ENCODE data around the gene CELF2. TPM values are rescaled to one million over a fixed set of nuclear protein-coding genes. Genes with fewer than 3 reads are reported as not detected.

Gene CELF2
- total RNA-seq, 1 donor from 2014 or later, result 27.5 TPM

DNA sequence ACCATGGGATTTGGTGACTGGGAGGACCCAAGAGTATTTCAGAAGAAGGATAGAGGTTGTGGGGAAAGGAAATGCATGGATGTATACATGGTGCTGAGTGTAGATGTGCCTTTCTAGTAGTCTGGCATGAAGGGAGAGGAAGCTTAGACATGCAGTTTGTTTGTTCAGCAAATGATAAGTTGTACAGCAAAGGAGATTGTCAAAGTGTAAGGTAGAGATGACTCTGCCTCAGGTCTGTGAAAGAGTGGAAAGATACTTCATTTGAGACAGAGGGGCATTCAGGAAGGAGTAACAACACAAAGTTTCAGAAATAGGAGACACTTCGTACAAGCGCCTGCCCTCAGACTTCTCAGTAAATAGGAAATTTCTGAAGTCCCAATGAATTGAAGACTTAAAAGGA lies 152.3 kb downstream of the CELF2 start:
- H3K27ac Mint-ChIP-seq (ENCODE audit: unreplicated experiment), result no peak overlapping the region
- no peaks in the 10 kb centered on the region for H3K36me3 Mint-ChIP-seq (ENCODE audit: low read depth, unreplicated experiment)
- peaks cover 10% of the 10 kb centered on the region for H3K27me3 Mint-ChIP-seq (ENCODE audit: unreplicated experiment)
- DNase-seq (ENCODE audit: low spot score), result no peak
- no peak overlapping the region for H3K4me3 Mint-ChIP-seq (ENCODE audit: unreplicated experiment)
- TF ChIP-seq, protein P1, sequence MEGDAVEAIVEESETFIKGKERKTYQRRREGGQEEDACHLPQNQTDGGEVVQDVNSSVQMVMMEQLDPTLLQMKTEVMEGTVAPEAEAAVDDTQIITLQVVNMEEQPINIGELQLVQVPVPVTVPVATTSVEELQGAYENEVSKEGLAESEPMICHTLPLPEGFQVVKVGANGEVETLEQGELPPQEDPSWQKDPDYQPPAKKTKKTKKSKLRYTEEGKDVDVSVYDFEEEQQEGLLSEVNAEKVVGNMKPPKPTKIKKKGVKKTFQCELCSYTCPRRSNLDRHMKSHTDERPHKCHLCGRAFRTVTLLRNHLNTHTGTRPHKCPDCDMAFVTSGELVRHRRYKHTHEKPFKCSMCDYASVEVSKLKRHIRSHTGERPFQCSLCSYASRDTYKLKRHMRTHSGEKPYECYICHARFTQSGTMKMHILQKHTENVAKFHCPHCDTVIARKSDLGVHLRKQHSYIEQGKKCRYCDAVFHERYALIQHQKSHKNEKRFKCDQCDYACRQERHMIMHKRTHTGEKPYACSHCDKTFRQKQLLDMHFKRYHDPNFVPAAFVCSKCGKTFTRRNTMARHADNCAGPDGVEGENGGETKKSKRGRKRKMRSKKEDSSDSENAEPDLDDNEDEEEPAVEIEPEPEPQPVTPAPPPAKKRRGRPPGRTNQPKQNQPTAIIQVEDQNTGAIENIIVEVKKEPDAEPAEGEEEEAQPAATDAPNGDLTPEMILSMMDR (IDR thresholded peaks at IDR 0.05; ENCODE audit: unreplicated experiment), result no peak
- peaks cover 31% of the 10 kb centered on the region for H3K4me1 Mint-ChIP-seq (ENCODE audit: unreplicated experiment)
- H3K9me3 Mint-ChIP-seq (ENCODE audit: unreplicated experiment), result no peaks in the 10 kb centered on the region

DNA sequence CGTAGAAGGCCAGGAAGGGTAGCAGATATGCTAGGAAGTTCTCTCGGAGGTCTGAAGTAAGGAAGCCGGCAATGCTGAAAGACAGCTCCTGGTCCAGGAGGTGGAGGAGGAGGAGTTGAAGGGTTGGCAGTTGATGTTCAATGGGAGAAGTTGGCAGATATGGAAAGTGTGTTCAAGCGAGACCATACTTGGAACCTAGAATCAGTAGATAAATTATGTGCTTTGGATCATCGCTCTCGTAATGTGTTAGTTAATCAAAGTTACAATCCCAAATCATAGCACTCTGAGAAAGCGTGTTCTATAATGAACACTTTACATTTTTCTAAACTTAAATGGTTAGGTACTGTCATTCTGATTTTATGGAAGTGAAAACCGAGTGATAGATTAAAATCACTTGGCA lies 152.9 kb downstream of the CELF2 start:
- TF ChIP-seq, protein P1 (IDR thresholded peaks at IDR 0.05; ENCODE audit: unreplicated experiment), result no peak
- Mint-ChIP-seq H3K4me3 (ENCODE audit: unreplicated experiment) (no peak overlapping the region), H3K4me1 (ENCODE audit: unreplicated experiment) (peaks cover 29% of the 10 kb centered on the region), H3K27ac (ENCODE audit: unreplicated experiment) (no peak overlapping the region), H3K27me3 (ENCODE audit: unreplicated experiment) (peaks cover 10% of the 10 kb centered on the region), H3K36me3 (ENCODE audit: low read depth, unreplicated experiment) (no peaks in the 10 kb centered on the region), H3K9me3 (ENCODE audit: unreplicated experiment) (no peaks in the 10 kb centered on the region)
- DNase-seq (ENCODE audit: low spot score), result no peak

DNA sequence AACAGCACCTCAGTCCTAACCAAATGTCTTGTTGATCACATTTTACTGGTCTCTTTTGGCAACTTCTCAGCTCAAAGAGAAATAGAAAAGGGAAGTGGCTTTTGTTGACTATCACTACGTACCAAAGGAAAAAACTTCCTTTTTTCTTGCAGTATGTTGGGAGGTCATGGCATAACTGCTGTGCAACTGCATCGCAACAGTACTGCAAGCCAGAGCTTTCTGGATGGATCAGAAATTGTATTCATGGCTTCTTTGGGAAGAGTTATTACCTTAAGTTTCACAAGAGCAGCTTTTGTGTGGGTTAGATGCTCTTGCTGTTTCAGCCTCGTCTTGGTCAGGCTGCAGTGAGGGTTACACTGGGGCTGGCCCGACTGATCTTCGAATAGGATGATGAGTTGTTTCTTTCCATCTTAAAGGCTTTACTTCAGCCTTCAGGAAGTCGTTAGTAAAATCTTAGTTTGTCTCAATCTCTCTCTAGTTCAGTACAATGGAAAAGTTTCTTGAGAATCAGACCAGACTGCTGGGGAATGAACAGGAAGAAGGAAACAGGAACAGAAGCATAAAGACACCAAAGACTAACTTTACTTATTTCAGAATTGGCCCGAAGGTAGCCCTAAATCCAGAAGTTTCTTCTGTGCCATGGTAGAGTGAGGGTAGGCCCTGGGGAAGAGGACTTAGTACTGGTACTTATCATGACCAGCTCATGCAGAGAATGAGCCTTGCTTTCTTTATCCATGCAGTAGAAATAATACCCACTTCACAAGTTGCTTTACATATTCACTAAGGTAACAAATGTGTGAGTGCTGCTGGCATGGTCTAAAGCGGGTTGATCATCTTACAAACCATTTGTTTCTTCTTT lies 153.6 kb downstream of the CELF2 start:
- Mint-ChIP-seq H3K27ac (ENCODE audit: unreplicated experiment) (no peak overlapping the region), H3K27me3 (ENCODE audit: unreplicated experiment) (peaks cover 7% of the 10 kb centered on the region), H3K36me3 (ENCODE audit: low read depth, unreplicated experiment) (no peaks in the 10 kb centered on the region), H3K4me1 (ENCODE audit: unreplicated experiment) (peaks cover 25% of the 10 kb centered on the region), H3K9me3 (ENCODE audit: unreplicated experiment) (no peaks in the 10 kb centered on the region), H3K4me3 (ENCODE audit: unreplicated experiment) (no peak overlapping the region)
- TF ChIP-seq, protein P1 (IDR thresholded peaks at IDR 0.05; ENCODE audit: unreplicated experiment), result no peak
- DNase-seq (ENCODE audit: low spot score), result no peak

DNA sequence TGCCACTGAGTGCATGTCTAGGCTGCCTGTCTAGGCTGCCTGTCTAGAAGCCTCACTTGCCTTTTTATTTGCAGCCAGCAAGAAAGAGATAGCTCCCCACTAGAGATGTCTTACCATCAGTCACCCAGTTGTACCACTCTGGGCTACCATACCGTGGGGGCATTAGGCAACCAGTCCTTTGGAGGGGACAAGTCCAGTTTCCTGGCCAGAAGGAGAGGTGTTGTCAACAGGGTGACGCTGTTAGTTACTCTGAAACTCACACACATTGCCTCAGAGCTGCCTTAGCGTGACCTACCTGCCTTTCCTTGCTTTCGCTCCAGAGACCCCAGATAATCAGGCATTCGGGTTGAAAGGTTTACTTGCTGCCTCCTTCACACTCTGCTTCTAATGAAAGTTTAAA lies 155.4 kb downstream of the CELF2 start:
- H3K4me1 Mint-ChIP-seq (ENCODE audit: unreplicated experiment), result peaks cover 30% of the 10 kb centered on the region

DNA sequence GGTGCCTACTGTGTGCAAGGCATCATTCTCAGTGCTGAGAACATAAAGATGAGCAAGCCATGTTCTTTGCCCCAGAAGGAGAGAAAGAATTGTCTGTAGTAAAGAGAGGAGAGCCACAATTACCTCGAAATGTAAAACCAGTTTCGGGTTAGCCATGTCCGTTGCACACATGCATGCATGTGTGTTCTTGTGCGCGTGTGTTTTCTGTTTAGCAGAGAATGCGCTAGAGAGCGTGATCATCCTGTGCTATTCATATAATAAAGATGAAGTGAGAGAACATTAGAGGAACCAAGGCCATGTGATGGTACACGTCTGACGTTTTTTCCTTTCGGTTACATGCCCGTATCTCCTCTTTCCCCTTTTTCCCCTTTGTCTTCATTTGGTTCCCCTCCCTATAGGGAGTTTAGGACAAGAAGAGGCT lies 158.2 kb downstream of the CELF2 start:
- Mint-ChIP-seq H3K4me1 (ENCODE audit: unreplicated experiment) (peaks cover 45% of the 10 kb centered on the region), H3K27me3 (ENCODE audit: unreplicated experiment) (no peaks in the 10 kb centered on the region), H3K9me3 (ENCODE audit: unreplicated experiment) (no peaks in the 10 kb centered on the region), H3K36me3 (ENCODE audit: low read depth, unreplicated experiment) (no peaks in the 10 kb centered on the region), H3K27ac (ENCODE audit: unreplicated experiment) (no peak overlapping the region), H3K4me3 (ENCODE audit: unreplicated experiment) (no peak overlapping the region)
- no peak for DNase-seq (ENCODE audit: low spot score)
- TF ChIP-seq, protein P1 (IDR thresholded peaks at IDR 0.05; ENCODE audit: unreplicated experiment), result no peak

More for the DNA sequence above, 155.4 kb downstream of the CELF2 start:
- TF ChIP-seq, protein P1 (IDR thresholded peaks at IDR 0.05; ENCODE audit: unreplicated experiment), result no peak
- Mint-ChIP-seq H3K27me3 (ENCODE audit: unreplicated experiment) (peaks cover 3% of the 10 kb centered on the region), H3K27ac (ENCODE audit: unreplicated experiment) (no peak overlapping the region), H3K4me3 (ENCODE audit: unreplicated experiment) (no peak overlapping the region), H3K36me3 (ENCODE audit: low read depth, unreplicated experiment) (no peaks in the 10 kb centered on the region), H3K9me3 (ENCODE audit: unreplicated experiment) (no peaks in the 10 kb centered on the region)
- no peak for DNase-seq (ENCODE audit: low spot score)
